Superior temporal gyrus (tissue), 1 donor: ENCODE measurements around the gene UMODL1.
A peak's percentile ranks its signal among the peaks of the same experiment; 100 is the strongest.
"Not testable (repeated sequence)": the region's sequence is repeated elsewhere in the genome, so short reads cannot be mapped to it uniquely, and the experiment has no call there.

Experiments used
- DNase-seq: peaks from one replicate; pipeline ENCODE4 v3.0.0-alpha.2; 2016; ENCODE audit errors: extremely low spot score

The UMODL1 gene

DNA sequence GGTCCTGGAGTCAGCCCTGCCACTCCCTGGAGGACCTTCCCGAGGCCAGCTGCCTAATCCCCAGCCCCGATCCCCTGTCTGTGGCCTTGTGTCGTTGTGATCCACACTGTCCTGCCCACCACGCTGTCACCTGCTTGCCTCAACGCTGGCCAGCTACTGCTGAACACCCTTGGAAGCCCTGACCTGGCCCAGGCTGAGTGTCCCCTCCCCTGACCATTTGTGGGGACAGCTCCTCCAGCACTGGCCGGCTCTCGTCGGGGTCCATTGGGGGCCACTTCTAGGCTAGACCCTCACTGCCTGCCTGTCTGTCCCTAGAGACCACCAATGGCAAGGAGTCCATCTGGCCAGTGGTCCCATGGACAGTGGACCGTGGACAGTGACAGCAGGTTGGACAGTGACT is 12.0 kb upstream of the UMODL1 start:
- no peak for DNase-seq

DNA sequence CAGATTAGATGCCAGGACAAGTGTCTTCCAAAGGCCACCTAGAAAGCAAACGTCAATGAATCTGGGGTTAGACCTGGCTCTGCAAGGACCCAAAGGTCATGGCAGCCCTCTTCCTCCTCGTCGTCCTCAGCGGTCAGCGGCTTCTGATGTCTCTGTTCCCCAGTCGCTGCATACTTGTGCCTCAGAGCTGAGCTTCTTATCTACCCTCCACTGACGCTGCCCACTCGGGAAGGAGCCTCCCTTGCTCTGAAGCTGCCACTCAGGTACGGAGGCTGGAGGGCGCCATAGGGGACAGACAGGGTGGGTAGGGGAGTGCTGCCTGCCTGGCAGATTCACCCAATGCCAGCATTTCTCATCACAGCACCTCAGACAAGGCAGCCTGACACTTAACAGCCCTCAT is 11.4 kb upstream of the UMODL1 start:
- no peak for DNase-seq

DNA sequence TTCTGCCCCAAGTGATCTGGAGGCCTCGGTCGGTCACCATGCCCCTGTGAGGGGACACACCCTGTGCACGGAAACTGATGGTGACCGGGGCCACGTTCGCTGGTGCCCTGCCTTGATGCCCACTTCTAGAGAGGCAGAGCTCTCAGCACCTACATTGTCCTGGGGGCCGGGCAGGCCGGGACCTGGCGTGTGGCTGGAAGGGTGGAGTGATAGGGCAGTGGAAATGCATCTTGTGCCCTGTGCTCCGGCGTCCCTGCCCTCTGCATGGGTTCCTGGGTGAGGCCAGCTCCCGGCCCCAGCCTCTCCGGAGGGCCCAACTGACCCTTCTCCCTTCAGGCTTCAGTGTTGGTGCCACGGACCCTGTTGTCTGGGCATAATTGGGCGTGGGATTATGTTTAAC is 11.0 kb upstream of the UMODL1 start:
- no peak for DNase-seq

DNA sequence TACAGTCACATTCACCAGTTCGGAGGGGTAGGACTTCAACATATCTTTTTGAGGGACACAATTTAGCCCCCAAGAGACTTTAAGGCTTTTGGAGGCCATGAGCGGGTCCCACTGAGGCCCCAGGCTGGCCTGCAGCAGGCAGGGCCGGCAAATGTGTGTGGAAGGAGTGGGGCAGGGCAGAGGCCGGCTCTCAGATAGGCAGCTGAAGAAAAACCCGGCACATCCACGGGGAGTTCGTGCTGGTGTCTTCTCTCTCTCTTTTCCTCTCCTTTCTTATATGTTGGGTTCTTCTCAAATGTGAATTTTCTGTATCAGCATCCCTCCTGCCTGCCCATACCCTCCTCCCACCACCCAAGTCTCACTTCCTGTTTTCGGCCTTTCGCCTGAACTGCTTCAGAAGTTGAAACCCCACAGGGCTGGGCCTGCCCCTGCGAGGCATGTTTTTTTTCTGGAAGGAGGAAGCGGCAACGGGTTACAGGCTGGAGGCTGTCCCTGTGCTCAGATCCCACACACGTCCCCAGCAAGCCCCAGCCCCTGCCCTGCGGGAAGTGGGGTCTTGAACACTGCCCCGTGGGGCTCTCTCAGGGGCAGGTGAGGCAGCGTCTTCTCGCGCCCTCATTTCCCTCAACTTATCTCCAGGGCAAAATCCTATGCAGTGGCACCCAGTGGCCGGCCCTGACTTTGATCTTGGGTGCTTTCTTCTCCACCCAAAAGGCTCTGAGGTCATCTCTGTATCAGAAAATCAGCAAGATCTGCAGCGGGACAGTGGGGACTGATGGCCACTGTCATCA is 9.7 kb upstream of the UMODL1 start:
- no peak for DNase-seq

DNA sequence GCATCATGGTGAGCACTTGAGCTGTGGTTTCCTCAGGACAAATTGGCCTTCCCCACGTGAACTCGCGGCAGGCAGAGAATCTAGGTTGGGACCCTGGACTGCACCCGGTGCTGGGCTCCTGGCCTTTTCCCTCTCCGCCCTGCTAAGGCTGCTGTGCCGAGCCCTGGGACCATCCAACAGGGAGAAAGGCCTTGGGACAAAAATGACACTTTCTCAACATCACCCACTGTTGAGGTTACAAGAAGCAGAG is 9.2 kb upstream of the UMODL1 start:
- no peak for DNase-seq

DNA sequence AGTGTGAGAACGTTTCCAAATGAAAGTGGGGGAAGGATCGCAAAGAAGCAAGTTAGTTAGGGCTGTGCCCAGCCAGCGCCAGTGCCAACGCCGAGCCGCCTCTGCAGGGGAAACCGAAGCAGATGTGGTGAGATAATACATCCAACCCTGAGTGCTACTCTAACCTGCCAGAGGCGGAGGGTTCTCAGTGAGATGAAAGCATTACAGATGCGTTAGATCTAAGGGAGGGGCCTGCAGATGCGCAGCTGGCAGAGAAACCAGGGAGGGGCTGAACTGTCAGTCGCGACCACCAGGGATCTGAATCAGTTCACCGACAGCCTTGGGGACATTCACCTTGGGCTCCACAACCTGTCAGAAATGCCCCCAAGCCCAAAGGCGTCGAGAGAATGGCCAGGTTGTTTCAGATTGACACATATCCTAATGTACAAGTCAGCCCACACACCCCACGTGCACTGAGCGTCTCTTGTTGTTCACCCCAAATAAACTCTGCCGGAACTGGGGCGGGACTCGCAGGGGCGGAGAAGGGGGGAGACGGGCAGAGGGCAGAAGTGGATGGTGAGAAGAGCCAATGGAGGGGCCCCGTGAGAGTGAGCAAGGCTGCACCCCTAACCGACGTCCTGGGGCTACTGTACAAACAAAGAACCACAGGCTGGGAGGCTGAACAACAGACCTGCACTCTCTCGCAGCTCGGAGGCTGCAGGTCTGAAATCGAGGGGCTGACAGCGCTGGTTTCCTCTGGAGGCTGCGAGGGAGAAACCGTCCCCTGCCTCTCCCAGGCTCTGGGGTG is 8.7 kb upstream of the UMODL1 start:
- DNase-seq: no peak

DNA sequence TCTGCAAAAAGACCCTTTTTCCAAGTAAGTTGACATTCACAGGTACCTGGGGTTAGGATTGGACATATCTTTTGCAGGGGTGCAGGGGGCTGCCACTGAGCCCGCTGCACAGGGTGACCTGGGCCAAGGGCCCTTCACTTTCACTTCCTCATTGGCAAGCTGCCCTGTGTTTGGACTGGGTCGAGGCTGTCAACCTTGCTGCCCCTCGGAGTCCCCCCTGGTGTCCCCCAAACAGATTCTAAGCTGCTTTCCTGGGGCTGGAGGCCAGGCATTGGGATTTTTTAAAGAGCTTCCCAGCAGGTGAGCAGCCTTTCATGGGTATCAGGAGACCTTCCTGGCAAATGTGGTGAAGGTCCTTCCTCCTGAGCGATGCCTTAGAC is 7.9 kb upstream of the UMODL1 start:
- DNase-seq: no peak

DNA sequence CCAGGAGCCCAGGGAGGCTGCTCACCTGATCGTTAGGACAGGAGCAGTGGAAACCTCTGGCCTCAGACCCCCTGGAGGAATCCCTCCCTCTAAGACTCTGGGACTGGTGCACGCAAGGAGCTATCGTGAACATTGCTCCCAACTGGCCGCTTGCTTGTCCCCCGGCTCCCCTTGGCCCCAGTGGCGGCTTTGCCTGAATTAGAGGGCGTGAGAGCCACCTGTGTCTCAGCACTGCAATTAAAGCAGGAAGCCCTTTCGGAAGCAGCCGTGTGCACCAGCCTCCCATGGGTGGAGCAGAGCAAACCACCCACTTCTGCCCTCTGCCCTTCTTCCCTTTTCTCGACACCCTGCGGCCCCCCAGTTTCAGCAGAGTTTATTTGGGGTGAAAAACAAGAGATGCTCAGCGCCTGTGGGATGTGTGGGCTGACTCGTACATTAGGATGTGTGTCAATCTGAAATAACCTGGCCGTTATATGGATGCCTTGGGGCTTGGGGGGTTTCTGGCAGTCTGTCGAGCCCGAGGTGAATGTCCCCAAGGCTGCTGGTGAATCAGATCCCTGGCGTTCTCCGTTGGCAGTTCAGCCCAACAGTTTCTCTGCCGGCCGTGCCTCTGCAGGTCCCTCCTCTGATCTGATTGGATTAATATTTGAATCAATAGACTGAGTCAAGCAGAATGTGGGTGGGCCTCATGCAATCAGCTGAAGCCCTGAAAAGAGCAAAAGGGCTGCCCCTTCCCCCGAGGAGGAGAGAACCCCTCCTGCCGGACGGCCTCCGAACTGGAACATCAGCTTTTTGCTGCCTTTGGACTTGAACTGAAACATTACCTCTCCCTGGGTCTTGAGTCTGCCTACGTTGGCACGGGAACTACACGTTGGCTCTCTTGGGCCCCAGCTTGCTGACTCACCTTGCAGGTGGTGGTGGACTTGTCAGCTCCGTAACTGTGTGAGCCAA is 7.3 kb upstream of the UMODL1 start:
- DNase-seq: no peak

DNA sequence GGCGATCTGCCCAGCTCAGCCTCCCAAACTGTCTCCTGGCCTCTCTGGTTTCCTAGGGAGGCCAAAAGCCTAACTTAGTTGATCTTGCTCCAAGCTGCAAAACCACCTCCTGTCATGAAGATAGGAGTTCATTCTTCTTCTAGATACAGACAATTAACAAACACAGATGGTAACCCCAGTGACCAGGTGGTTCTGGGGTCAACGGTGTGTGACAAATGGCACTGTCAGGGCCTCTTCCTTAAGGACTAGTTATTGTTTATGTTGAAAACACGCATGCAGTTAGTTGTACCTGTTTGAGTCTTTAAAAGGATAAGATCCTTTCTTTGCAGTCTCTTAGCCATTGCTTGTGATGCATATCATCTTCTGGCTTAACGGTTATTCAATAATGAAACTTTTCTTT is 4.6 kb upstream of the UMODL1 start:
- no peak for DNase-seq

DNA sequence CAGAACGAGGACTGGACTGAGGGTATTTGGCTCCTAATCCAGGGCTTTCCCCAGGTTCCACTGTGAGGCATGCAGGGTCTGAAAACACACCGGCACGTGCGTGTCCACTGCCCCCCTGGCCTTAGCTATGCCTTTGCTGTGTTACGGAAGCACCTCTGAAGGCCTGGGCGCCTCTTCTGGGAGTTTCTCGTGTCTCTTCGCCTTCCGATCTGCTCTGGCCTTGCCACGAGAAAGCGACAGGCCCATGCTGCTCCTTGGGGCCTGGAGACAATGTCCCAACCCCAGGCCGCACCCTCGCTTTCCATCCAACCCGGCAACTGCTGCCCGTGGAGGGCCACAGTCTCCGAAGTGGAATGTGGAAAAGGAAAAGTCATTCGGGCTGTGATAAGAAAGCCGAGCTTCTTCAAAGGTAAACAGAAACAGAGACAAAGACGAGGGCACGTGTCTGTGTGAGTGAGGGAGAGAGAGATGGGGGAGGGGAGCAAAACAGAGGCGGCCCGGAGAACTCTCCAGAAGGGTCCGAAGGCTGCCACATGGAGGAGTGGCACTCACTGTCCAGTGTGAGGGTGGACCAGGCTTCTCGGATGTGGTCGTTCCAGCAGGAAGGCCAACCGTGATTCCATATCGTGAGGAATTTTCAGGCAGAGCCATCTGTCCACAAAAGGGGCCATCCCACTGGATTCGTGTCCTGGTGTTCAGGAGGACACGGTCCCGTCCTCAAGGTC is 3.4 kb upstream of the UMODL1 start:
- DNase-seq: no peak

DNA sequence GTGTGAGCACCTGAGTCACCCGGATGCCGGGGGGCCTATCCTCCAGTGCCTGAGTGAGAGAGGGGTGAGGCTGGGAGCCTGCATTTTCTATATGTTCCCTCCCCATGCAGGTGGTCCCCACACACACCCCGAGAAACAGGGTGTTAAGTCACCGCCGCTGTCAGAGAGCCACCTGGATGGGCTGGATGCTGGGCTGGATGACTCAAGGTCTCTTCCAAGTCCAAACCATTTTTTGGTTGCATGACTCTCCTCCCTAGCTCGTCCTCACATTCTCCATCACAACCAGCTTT is 2.9 kb upstream of the UMODL1 start:
- no peak for DNase-seq

DNA sequence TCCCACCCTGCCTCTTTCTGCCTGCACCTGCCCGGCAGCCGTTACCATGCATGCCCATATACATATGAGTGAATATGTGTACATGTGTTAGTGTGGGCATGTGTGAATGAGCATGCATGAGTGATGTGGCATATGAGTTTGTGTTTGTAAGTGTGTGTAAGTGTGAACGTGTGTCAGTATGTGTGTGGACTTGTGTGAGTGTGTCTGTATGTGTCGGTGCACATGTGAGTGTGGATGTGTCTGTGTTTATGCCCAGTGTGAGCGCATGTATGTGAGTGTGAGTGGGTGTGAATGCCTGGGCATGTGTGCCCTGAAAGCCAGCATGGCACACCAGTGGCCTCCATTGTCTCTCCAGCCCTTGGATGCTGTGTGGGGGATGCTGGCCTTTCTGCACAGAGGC is 2.5 kb upstream of the UMODL1 start:
- no peak for DNase-seq

DNA sequence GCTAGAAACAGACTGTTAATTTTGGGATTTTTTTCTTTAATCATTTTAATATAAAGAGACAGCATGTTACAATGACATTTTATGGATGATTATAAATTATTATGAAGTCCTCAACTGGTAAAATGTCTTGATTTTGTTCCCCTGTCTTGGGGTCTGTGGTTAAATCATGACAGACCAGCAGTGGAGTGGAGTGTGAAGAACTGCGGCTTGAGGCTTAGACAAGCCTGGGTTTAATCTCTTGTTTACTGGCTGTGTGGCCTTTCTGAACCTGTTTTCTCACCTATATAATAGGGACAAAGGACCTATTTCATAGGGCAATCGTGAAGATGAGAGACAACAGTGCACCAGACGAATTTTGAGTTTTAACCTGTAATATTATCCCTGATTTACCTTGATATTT is 1.8 kb upstream of the UMODL1 start:
- no peak for DNase-seq

DNA sequence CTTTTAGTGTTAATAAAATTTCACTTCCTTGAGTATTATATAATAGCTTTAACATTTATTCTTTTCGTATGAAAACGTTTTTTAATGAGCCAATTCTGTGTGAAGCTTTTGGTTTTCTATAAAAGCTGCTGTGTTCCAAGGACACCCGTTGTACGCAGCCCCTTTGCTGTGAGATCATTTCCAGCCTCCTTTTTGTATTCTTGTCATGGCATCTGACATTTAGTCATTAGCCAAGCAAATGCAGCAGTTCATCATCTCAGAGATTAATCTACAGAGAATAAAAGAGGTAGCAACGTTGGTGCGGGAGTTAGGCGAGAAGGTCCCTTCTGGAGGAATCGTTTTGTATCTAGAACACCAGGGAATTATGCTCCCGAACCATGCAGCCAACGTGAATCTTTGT is 1.3 kb upstream of the UMODL1 start:
- peak; percentile 56 for DNase-seq

DNA sequence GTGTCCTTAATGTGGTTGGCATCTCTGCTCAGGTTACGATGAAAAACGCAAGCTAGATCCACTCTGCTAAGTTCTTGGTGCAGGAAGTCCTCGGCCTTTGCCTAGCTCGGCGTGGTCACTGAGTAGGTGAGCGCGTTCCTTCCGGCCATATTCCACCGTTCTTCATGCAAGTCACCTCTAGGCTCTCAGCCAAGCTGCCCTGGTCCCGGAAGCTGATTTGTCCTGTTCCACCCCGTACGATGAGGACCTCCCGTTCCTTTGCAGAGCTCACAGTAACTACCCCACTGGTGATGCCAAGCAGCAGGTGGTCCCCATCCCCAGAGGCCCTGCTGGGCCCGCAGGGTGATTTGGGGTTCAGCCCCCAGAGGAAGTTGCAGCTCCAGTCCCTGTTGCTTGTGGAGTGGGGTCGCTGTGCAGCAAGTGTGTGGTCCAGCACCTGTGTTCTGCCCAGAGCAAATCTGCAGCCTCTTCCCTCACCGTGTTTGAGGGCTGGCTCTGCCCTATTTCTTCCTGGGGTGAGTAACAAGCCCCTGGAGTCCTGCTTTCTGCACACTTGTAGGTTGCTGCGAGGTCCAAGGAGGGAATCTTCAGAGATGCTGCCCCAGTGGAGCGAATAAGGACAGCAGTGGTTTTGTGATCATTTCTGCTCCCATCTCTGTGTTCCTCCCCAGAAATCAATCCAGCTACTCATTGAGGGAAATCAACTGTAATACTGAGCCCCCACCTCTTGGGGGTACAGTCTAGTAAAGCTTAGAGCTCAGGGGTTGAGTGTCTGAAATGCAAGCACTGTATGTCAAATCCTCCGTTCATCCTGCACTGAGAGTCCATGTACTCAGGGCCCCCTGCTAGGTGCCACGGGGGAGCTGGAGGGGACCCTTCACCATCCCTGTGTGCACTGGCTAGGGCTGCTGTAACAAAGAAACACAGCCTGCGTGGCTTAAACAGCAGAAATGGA is 2.3 kb downstream of the UMODL1 start:
- no peak for DNase-seq

DNA sequence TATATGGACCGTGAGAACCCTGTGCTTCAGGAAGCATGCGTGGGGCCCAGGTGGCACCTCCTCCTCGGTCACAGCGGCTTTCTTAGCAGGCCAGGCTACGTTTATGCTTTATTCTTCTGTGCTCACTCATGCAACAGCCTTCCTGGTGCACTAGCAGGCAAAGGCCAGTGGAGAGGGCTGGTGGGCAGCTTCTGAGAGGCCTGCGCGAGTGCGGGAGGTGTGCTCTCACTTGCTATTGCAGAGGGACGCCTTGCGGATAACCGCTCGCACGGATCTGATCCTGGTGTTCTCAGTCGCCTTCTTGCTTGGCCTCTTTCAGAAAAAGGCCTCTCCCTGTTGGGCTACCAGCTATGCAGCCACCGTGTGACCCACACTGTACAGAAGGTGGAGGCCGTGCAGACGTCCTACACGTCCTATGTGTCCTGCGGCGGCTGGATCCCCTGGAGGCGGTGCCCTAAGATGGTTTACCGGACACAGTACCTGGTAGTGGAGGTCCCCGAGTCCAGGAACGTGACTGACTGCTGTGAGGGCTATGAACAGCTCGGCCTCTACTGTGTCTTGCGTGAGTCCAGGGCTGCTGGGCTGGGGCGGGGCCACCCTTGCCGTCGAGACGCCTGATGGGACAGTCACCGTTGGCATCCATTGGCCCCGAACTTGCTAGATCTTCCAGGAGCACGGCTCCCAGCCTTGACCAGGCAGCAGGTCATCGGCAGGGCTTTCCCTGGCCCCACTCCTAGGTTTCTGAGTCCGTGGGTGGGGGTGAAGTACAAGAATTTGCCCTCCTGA is 4.8 kb downstream of the UMODL1 start:
- no peak for DNase-seq

DNA sequence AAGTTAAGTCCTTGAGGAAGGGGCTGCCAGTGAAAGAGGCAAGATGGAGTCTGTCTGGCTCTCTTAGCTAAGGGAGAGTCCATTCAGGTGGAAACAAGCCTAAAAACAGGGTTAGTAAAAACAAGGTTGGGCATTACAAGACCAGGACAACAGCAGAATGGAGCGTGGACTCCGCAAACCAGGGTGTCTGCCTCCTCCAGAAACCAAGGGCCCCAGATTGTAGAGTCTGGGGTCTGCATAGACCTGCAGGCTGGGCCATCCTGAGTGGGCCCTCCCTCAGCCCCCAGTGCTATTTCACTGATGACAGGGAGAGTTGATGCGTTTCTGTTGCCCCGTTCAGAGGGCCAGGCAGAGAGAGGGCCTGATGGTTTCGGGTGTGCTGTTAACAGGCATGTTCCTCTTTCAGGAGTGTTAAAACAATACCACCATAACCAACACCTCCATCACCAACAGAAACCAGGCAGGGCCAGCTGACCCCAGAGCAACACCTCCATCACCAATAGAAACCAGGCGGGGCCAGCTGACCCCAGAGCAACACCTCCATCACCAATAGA is 6.6 kb downstream of the UMODL1 start:
- not testable (repeated sequence) for DNase-seq

DNA sequence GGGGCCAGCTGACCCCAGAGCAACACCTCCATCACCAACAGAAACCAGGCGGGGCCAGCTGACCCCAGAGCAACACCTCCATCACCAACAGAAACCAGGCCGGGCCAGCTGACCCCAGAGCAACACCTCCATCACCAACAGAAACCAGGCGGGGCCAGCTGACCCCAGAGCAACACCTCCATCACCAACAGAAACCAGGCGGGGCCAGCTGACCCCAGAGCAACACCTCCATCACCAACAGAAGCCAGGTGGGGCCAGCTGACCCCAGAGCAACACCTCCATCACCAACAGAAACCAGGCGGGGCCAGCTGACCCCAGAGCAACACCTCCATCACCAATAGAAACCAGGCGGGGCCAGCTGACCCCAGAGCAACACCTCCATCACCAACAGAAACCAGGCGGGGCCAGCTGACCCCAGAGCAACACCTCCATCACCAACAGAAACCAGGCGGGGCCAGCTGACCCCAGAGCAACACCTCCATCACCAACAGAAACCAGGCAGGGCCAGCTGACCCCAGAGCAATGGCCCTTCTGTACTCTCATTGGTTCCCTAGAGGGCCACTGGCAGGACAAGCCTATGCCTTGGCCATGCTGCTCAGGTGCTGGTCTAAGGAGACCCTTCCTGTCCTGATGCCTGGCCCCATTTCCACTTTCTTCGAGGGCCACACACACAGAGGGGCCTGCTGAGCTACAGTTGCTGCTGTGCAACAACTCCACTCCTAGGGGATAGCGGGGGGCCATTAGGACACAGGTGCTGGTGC is 7.3 kb downstream of the UMODL1 start:
- DNase-seq: not testable (repeated sequence)
